Measurements from ENCODE around the gene ITK.

GRCh38 chr5:157142317-157143126 is 38.1 kb upstream of the ITK start, which contains the start of gene MED7:
- TF ChIP-seq CTCF (conservative IDR thresholded peaks at IDR 0.05 in 1 of 2, IDR thresholded peaks at IDR 0.05 in 1 of 2; ENCODE audit: extremely low read depth in 1 of 2, insufficient read depth in 1 of 2, low read depth in 1 of 2, low read length in 2 of 2) (no peak), EZH2 (IDR thresholded peaks at IDR 0.05; ENCODE audit: borderline replicate concordance, low read length) (no peak)
